Activated T-helper 1 cell treated with anti-CD3 and anti-CD28 coated beads, Interleukin-12 subunit alpha, Interleukin-12 subunit beta, Interleukin-2, Interleukin-4 antibody, amounts not matched to agents 30 ng/mL and 10 ng/mL and 1 ng/mL, durations not matched to agents 14 hours and 24 hours and 36 hours (primary cell): ENCODE results near the gene AP1S3. TPM values are rescaled to one million over a fixed set of nuclear protein-coding genes. Genes with fewer than 3 reads are reported as not detected.

Experiments used
- DNase-seq: peaks from one replicate; pipeline ENCODE4 v3.0.0; 2021; ENCODE audit warnings: low spot score
- H3K27ac Mint-ChIP-seq: one replicate; pipeline ENCODE4 v1.8.0; 2021; ENCODE audit warnings: mild to moderate bottlenecking, mixed read lengths
- H3K27me3 Mint-ChIP-seq: one replicate; pipeline ENCODE4 v1.8.0; 2022; ENCODE audit warnings: mild to moderate bottlenecking, moderate library complexity, mixed read lengths; ENCODE audit not compliant: insufficient read depth
- H3K36me3 Mint-ChIP-seq: one replicate; pipeline ENCODE4 v1.8.0; 2021; ENCODE audit warnings: low read depth, mixed read lengths
- H3K4me1 Mint-ChIP-seq: one replicate; pipeline ENCODE4 v1.8.0; 2021; ENCODE audit warnings: low read depth, mixed read lengths
- H3K4me3 Mint-ChIP-seq: one replicate; pipeline ENCODE4 v1.8.0; 2021; ENCODE audit warnings: mild to moderate bottlenecking, moderate library complexity, mixed read lengths
- H3K9me3 Mint-ChIP-seq: one replicate; pipeline ENCODE4 v1.8.0; 2021; ENCODE audit warnings: mixed read lengths
- intact Hi-C: fragments of 100-400 bp; cut with micrococcal nuclease; formaldehyde crosslinking; loops from one replicate; pipeline ENCODE4 v1.15.1; 2024
- total RNA-seq: library from RNA; stranded (reverse); gene quantifications from 2 replicates; pipeline ENCODE4 v1.2.3, GENCODE V29; 2022

AP1S3 gene
- total RNA-seq, 1 donor from 2014 or later, result 11.9 TPM

DNA sequence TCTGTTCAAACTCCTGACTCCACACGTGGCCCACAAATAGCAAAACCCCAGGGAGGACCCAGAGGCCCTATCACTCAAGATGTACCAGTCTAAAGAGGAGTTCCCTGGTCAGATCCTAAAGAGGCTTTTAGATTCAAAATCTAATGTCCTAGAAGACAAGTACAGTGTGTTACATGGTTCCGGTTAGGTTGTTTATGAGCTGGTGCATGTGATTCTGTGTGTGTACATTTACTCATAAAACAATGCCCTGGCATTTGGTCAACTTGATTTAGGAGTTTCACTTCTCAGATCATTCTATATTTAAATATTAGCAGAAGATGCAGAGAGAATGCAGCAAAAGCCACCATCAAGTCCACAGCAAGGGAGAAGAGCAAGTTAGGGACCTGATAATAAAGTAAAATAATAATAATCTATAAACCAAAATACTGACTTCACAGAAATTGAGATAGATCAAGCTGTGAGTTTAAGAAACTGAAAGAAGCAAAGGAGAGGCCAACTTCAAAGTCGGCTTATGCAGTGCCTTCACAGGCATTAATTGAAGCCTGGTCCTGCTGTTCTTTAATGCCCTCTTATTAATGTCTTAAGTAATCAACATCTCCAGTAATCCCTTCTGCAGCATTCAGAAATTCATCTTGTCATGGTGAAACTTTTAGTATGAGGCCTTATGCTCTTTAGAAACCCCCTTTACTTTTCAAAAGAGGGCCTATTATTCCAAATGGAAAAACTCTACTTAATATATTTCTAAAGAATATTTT is 4.2 kb upstream of the AP1S3 start:
- Mint-ChIP-seq H3K4me1 (peaks cover 4% of the 10 kb centered on the region), H3K27ac (no peak overlapping the region), H3K36me3 (peaks cover 2% of the 10 kb centered on the region), H3K27me3 (peaks cover 3% of the 10 kb centered on the region), H3K4me3 (no peak overlapping the region), H3K9me3 (no peaks in the 10 kb centered on the region)
- intact Hi-C loops, result no loop called here
- no peak for DNase-seq

DNA sequence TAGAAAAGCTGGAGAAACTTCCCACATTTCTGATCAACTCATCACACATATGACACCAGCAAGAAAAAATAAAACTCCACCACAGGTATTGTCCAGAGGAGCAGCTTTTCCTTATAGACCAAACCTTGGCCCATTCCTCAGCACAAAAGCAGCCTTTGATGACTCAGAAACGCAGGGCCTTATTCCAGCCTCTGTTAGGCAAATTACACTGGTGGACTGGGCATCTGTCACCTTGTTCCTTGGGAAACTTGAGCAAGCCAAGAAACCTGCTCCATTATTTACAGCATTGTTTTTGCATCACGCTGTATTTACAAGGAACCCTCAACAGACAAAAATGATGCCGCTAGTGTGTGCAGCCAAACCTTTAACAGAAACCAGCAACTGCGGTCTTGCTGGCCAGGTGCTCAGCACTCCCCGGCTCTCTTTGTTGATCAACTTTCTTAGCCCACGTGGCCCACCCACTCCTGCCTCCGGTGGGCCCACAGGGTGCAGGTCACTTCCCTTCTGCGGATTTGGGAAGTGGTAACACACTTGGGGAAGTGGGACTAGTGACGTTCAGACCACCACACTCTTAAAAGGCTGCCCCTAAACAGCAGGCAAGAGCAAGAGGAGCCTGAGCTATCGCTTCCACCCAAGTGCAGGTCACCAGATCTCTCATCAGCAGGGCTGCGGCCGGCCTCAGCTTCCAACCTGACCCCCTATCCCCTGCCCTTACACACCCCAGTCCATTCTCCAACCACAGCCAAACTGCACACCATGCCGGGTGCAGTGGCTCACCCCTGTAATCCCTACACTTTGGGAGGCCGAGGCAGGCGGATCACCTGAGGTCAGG is 1.5 kb downstream of the AP1S3 start:
- Mint-ChIP-seq H3K36me3 (peaks cover 3% of the 10 kb centered on the region), H3K27me3 (peaks cover 7% of the 10 kb centered on the region), H3K27ac (no peak overlapping the region), H3K9me3 (no peaks in the 10 kb centered on the region), H3K4me1 (peaks cover 12% of the 10 kb centered on the region), H3K4me3 (peak overlapping the region; percentile 92)
- no peak for DNase-seq
- intact Hi-C loops, result loop anchor here (2.0 to 5.0 kb wide), 3 partner anchors 74 to 1179 kb away; partner anchors contain the start of genes FARSB and WDFY1

DNA sequence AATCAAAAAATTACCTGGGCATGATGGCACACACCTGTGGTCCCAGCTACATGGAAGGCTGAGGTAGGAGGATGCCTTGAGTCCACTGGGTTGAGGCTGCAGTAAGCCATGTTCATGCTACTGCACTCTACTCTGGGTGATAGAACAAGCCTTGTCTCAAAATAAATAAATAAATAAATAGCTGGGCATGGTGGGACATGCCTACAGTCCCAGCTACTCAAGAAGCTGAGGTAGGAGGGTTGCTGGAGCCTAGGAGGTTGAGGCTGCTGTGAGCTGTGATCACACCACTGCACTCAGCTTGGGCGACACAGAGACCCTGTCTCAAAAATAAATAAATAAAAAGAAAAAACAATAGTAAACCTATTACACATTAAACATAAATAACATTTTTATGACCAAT is 3.0 kb downstream of the AP1S3 start:
- Mint-ChIP-seq H3K36me3 (peaks cover 3% of the 10 kb centered on the region), H3K27me3 (peaks cover 7% of the 10 kb centered on the region), H3K9me3 (no peaks in the 10 kb centered on the region), H3K4me3 (no peak overlapping the region), H3K4me1 (peaks cover 12% of the 10 kb centered on the region), H3K27ac (no peak overlapping the region)
- intact Hi-C loops, result no loop called here
- DNase-seq, result no peak

DNA sequence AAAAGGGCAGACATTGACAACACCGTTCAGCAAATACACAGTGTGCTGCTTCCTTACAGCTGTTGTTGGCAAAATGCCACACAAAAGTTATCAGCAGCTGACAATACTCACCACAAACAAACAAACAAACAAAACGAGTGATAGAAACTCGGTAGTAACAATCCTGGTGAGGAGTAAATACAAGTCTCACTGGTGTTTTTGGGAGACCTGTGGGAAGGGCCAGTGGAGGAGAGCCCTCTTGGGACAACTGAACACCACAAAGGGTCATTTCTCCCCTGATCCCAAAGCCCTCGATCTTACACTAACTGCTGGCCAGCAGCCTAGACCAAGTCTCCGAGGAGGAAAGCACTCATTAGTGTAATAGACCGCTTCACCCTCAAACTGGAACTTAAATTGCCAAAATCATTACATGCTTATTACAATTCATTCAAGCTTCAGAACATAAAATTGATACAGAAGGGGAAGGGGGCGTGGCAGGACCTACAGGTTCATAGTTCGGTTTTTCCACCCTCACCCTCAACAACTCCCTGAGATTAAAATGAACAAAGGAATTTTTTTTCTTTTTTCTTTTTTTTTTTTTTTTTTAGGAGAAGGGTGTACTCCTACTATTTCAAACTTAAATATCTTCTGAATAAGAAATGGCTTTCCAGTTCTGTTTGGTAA is 5.0 kb downstream of the AP1S3 start:
- intact Hi-C loops, result no loop called here
- Mint-ChIP-seq H3K27me3 (peaks cover 7% of the 10 kb centered on the region), H3K4me3 (no peak overlapping the region), H3K9me3 (no peaks in the 10 kb centered on the region), H3K36me3 (peaks cover 3% of the 10 kb centered on the region), H3K4me1 (peaks cover 12% of the 10 kb centered on the region), H3K27ac (no peak overlapping the region)
- no peak for DNase-seq

GRCh38 chr2:223829128-223829527 is 8.3 kb downstream of the AP1S3 start:
- no peak overlapping the region for H3K4me3 Mint-ChIP-seq
- no peaks in the 10 kb centered on the region for H3K4me1 Mint-ChIP-seq
- no peaks in the 10 kb centered on the region for H3K27me3 Mint-ChIP-seq
- H3K27ac Mint-ChIP-seq, result no peak overlapping the region
- H3K36me3 Mint-ChIP-seq, result peaks cover 2% of the 10 kb centered on the region
- intact Hi-C loops, result no loop called here
- no peaks in the 10 kb centered on the region for H3K9me3 Mint-ChIP-seq
- no peak for DNase-seq

GRCh38 chr2:223828314-223828713 is 9.1 kb downstream of the AP1S3 start:
- intact Hi-C loops, result no loop called here
- H3K4me3 Mint-ChIP-seq, result no peak overlapping the region
- DNase-seq, result no peak
- H3K27me3 Mint-ChIP-seq, result no peaks in the 10 kb centered on the region
- no peak overlapping the region for H3K27ac Mint-ChIP-seq
- no peaks in the 10 kb centered on the region for H3K9me3 Mint-ChIP-seq
- no peaks in the 10 kb centered on the region for H3K4me1 Mint-ChIP-seq
- no peaks in the 10 kb centered on the region for H3K36me3 Mint-ChIP-seq

DNA sequence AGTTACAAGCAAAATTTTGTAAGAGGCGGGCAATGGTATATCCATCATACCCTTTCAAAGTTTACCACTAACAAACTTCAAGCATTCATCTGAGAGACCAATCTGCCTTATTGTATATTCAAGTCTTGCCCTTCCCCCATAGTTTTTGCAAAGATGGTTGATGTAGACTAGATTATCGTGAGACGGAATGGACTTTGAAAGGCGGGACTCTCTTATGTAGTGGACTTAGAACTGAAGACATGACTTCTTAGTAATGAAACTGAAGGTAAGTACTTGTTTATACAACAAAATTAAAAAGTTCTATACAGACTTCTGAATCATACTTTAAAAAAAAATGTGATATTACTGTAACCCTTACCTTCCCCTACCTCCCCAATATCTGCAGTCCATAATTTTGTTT is 10.4 kb downstream of the AP1S3 start:
- Mint-ChIP-seq H3K4me3 (no peak overlapping the region), H3K4me1 (no peaks in the 10 kb centered on the region), H3K36me3 (no peaks in the 10 kb centered on the region), H3K27ac (no peak overlapping the region), H3K9me3 (no peaks in the 10 kb centered on the region), H3K27me3 (peaks cover 2% of the 10 kb centered on the region)
- DNase-seq, result no peak
- intact Hi-C loops, result no loop called here

DNA sequence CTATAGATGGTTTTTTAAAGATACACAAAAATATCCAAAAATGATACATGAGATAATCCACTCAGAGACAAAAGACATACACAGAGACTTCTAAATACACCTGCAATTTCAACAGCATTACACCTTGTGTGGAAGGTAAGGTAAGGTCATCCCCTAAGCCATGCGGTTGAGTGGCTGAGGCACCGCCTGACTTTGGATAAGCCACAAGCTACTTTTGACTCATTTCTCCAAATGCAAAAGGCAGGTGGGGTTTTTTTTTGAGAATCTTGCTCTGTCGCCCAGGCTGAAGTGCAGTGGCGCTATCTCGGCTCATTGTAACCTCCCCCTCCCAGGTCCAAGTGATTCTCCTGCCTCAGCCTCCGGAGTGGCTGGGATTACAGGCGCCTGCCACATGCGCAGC is 13.1 kb downstream of the AP1S3 start:
- Mint-ChIP-seq H3K9me3 (no peaks in the 10 kb centered on the region), H3K27ac (no peak overlapping the region), H3K4me3 (no peak overlapping the region), H3K36me3 (no peaks in the 10 kb centered on the region), H3K27me3 (peaks cover 2% of the 10 kb centered on the region), H3K4me1 (no peaks in the 10 kb centered on the region)
- DNase-seq, result no peak
- intact Hi-C loops, result no loop called here

GRCh38 chr2:223822818-223823217 is 14.6 kb downstream of the AP1S3 start:
- no peak for DNase-seq
- Mint-ChIP-seq H3K4me3 (no peak overlapping the region), H3K4me1 (no peaks in the 10 kb centered on the region), H3K36me3 (no peaks in the 10 kb centered on the region), H3K27ac (no peak overlapping the region), H3K27me3 (peaks cover 2% of the 10 kb centered on the region), H3K9me3 (no peaks in the 10 kb centered on the region)
- intact Hi-C loops, result no loop called here

GRCh38 chr2:223820549-223820948 is 16.8 kb downstream of the AP1S3 start:
- no peak overlapping the region for H3K27ac Mint-ChIP-seq
- H3K27me3 Mint-ChIP-seq, result peaks cover 2% of the 10 kb centered on the region
- no peaks in the 10 kb centered on the region for H3K9me3 Mint-ChIP-seq
- intact Hi-C loops, result no loop called here
- DNase-seq, result no peak
- H3K4me3 Mint-ChIP-seq, result no peak overlapping the region
- no peaks in the 10 kb centered on the region for H3K36me3 Mint-ChIP-seq
- no peaks in the 10 kb centered on the region for H3K4me1 Mint-ChIP-seq

- no peaks in the 10 kb centered on the region for H3K36me3 Mint-ChIP-seq
Observed at GRCh38 chr2:223819891-223820290, 17.5 kb downstream of the AP1S3 start.

DNA sequence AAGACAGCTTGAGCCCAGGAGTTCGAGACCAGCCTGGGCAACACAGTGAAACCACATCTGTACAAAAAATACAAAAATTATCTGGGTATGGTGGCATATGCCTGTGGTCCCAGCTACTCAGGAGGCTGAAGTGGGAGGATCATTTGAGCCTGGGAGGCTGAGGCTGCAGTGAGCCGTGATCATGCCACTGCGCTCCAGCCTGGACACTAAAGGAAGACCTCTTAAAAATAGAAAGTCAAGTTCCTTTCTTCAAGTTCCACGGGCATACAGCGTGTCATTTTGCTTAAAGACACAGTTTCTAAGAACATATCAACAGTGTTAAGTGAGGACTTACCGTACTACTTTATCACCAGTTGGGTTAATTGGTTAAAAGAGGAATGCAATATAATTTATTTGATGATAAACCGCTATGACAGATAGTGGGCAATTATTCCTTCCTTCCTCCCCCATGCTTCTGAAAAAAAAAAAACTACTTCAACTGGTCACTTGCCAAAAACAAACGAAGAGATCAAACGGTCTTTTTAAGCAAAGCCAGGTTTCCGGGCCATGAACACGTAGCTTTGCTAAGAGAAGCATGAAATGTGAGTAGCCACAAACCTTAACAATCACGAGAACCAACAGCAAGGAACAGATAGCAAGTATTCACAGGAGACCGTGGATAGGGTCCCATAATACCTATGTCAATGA is 21.4 kb downstream of the AP1S3 start:
- no peak overlapping the region for H3K27ac Mint-ChIP-seq
- no peaks in the 10 kb centered on the region for H3K9me3 Mint-ChIP-seq
- no peaks in the 10 kb centered on the region for H3K4me1 Mint-ChIP-seq
- DNase-seq, result no peak
- no peak overlapping the region for H3K4me3 Mint-ChIP-seq
- H3K27me3 Mint-ChIP-seq, result no peaks in the 10 kb centered on the region
- H3K36me3 Mint-ChIP-seq, result no peaks in the 10 kb centered on the region
- intact Hi-C loops, result no loop called here

More at GRCh38 chr2:223819891-223820290, 17.5 kb downstream of the AP1S3 start:
- Mint-ChIP-seq H3K27ac (no peak overlapping the region), H3K9me3 (no peaks in the 10 kb centered on the region), H3K4me1 (no peaks in the 10 kb centered on the region), H3K4me3 (no peak overlapping the region), H3K27me3 (peaks cover 2% of the 10 kb centered on the region)
- intact Hi-C loops, result no loop called here
- DNase-seq, result no peak
